ENCODE measurements around the gene SLC30A9.

The SLC30A9 gene

GRCh38 chr4:41990365-41991111 lies at the start of gene SLC30A9:
Gene SLC30A9, plus strand, starts transcription at chr4:41990530. Its CDS starts 122 bp downstream, at chr4:41990652.
- DNase-seq (ENCODE audit: low read depth): peak; percentile 63

GRCh38 chr4:41940834-41941233 lies 49.5 kb upstream of the SLC30A9 start:
- no peak for DNase-seq (ENCODE audit: low read depth)

DNA sequence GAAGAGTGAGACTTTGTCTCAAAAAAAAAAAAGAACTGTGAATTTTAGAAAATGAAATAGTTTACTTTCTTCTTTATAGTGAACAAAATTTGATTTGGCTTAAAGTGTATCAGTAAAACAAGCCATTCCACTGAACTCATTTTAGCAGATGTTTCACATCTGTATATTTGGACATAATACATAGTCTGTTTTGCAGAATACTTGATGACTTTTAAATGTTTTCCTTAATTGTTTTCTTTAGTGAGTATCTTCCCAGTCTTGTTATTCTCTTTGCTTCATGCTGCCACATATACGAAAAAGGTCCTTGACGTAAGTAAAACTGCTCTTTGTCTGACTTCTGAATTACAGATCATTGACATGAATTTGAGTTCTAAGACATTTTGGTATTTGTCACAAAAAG lies 46.8 kb upstream of the SLC30A9 start:
- DNase-seq (ENCODE audit: low read depth): no peak

GRCh38 chr4:41944089-41944488 lies 46.2 kb upstream of the SLC30A9 start:
- no peak for DNase-seq (ENCODE audit: low read depth)

DNA sequence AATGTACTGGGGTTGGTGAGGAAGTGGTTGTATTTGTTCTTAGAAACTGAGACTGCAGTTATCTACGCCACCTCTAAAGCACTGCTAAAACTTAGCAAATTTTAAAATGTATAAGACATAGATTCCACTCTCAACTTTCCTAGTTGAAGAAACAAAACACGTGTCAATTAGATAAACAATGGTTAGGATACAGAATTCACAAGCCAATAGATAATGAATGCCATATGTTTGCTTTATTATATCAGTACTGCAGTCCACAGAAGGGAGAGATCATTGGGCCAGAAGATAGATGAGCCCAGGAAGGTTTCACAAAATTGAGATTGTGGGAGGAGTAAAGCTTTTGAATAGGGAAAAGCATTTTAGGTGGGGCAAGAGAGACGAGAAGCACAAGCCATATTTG lies 40.8 kb upstream of the SLC30A9 start:
- no peak for DNase-seq (ENCODE audit: low read depth)

DNA sequence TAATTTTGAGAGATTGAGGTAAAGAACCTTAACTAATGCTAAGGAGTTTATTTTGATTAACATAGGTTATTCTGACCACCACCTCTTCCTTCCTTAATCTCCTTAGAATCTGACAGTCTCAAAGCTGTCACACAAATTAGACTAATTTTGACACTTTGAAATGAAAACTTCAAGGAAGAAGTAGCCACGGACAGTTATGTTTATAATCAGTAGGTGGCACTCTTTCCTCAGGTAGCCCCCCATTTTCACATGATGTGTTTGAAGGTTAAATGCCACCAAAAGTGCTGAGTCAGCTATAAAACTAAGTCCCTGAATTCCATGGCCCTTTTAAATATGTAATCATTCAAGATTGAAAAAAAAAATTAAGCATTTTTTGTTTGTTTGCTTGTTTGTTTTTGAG lies 32.7 kb upstream of the SLC30A9 start:
- peak; percentile 36 for DNase-seq (ENCODE audit: low read depth)

DNA sequence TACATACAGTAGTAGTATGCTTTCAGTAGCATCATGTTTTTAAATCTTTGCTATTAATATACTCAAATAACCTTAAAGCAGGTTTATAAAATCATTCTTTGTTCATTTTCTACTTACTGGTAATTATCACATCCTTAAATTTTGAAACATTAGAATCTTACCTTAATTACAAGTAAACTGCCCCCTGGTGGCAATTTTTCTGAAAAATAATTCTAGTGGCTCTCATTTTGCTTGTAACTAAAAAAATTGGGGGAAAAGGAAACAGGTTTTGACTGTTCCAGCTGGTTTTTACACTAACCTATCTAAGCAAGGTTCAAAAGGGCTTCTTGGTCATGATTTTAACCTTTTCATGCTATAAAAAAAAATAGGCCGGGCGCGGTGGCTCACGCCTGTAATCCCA lies 27.2 kb upstream of the SLC30A9 start:
- no peak for DNase-seq (ENCODE audit: low read depth)

DNA sequence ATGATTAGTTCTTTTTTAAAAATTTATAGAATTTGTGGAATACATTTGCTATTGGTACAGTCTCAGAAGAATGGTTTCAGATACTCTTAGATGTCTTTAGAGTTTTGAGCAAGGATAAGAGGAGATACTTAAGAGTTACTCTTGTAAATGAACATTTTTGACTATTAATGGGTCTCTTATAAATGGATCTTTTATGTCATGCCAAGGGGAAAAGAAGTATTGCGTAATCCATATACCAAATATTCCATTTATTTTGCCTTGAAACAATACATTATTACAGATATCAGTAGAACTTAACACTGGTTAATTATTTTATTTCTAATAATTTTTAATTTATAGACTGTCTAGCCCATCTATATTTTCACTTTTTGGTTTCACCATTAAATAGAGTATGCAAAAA lies 25.9 kb upstream of the SLC30A9 start:
- DNase-seq (ENCODE audit: low read depth): no peak

DNA sequence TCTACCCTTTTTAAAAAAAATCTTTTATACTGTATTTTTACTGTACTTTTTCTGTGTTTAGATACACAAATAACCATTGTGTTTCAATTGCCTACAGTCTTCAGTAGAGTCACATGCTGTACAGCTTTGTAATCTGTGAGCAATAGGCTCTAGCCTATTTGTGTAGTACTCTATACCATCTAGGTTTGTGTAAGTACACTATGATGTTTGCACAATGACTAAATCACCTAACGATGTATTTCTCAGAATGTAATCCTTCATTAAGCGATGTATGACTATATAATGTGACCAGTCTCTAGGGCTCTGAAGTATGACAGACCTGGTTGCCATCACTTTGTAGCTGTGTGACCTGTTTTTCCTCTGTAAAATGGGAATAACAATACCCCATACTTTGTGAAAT lies 22.9 kb upstream of the SLC30A9 start:
- DNase-seq (ENCODE audit: low read depth): no peak

GRCh38 chr4:41969671-41970070 lies 20.7 kb upstream of the SLC30A9 start:
- DNase-seq (ENCODE audit: low read depth): no peak

DNA sequence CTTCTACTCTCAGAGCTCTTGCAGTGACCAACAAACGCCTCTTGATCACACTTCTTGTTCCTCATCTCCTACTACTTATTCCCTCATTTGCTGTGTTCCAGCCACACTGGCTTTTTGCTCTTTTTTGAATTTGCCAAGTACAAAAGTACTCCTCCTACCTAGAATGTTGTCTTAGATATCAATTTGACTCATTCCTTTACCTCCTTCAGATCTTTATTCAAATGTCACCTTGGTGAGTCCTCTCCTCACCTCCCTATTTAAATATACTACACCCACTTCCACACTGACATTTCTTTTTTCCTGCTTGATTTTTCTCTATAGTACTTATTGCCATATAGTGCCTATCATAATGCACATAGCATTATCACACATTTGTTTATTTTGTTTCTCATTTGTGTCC lies 15.0 kb upstream of the SLC30A9 start:
- DNase-seq (ENCODE audit: low read depth): no peak

- DNase-seq (ENCODE audit: low read depth): no peak
Observed at GRCh38 chr4:41976775-41977516, 13.4 kb upstream of the SLC30A9 start.

DNA sequence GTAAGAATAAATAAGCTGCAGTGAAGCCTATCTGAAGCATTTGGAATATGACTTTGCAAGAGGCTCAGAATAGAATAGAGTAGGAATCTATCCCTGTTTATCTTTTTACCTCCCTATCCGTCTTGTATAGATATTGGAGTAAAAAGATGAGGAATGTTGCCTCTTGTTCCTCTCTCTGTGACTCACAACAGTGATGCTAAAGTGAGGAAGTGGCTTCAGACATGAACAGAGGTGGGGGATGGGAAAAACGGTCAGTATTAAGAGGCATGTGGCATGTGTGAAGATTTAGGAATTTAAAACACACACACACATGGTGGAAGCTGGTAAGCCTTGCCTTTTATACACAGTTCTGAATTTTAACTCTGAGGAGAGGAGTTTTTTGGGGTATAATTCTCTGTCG lies 12.6 kb upstream of the SLC30A9 start:
- DNase-seq (ENCODE audit: low read depth): no peak

DNA sequence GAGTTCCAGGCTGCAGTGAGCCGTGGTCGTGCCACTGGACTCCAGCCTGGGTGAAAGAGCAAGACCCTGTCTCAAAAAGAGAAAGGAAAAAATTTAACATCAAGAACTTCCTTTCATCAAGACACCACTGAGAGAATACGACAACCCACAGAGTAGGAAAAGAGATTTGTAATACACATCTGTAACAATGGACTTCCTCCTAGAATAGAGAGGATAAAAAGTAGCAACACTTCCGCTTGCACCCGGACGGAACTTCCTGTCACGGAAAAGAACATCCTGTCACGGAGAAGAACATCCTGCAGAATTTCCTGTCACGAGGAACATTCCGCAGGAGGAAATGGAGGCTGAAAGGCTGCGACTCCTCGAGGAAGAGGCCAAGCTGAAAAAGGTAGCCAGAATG lies 8.9 kb upstream of the SLC30A9 start, which contains the start of gene DCAF4L1:
DCAF4L1 (plus strand) TSS at position 301 of the 400 bp plus-strand sequence; CDS start at position 338, 37 bp downstream.
- no peak for DNase-seq (ENCODE audit: low read depth)

DNA sequence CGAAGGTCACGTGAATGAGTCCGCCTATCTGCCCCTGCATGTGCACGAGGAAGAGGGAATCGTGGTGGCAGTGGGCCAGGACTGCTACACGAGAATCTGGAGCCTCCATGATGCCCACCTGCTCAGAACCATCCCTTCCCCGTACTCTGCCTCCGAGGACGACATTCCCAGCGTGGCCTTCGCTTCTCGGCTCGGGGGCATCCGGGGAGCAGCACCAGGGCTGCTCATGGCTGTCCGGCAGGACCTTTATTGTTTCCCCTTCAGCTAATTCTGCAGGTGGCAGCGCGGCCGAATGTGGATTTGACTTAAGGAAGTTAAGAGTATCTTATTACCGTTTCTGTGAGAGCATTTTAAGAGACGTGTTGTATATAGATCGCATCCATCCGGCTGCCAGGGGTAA lies 7.6 kb upstream of the SLC30A9 start:
- DNase-seq (ENCODE audit: low read depth): no peak

GRCh38 chr4:41985151-41985550 lies 5.2 kb upstream of the SLC30A9 start:
- no peak for DNase-seq (ENCODE audit: low read depth)

DNA sequence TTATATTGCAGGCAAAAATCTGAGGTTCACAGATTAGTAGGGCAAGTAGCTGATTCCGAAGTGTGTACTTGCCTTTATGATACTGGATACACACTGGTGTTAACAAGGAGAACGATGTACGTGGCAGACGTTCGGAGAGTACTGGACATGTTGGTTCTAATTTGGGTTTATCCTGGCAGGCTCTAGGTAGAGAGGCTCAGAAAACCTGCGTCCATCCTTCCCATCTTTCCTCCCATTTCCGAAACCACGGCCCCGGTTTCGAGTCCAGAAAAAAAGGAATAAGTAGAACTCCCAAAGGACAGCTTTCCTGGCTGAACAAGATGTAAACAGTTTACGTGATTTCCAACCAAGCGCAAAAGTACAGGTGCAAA lies 351 bp upstream of the SLC30A9 start:
- no peak for DNase-seq (ENCODE audit: low read depth)

DNA sequence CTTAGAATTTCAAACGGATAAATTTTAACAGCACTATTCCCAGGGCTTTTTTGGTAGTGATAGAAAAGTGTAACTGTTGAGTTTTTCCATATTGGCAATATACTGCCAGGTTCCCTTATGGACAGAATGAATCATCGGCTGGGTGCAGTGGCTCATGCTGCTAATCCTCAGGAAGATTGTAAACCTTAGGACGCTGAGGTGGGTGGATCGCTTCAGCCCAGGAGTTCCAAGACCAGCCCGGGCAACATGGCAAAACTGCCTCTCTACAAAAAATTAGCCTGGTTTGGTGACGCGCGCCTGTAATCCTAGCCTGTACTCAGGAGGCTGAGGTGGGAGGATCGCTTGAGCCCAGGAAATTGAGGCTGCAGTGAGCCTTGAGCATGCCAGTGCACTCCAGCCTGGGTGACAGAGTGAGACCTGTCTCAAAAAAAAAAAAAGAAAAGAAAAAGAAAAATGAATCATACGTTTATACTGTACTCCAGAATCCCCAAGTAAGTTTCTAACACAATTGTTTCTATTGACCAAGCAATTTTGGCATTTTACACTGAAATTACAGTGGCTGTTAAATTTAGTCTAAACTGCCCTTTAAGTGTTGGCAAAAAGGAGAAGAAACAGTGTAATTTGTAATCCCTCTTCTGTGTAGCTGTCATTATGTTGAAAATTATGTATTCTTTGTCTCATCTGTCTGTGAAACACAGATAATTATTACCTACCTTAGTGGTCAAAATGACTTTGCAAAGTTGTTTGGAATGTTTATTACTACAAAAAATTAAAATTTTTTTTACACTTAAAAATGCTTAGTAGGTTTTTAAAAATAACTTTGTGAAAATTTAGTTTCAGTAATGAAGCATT lies 1.8 kb downstream of the SLC30A9 start:
- DNase-seq (ENCODE audit: low read depth): no peak

- DNase-seq (ENCODE audit: low read depth): no peak
Observed at GRCh38 chr4:41992967-41993857, 2.9 kb downstream of the SLC30A9 start.

- no peak for DNase-seq (ENCODE audit: low read depth)
Observed at GRCh38 chr4:41994461-41994985, 4.2 kb downstream of the SLC30A9 start.

DNA sequence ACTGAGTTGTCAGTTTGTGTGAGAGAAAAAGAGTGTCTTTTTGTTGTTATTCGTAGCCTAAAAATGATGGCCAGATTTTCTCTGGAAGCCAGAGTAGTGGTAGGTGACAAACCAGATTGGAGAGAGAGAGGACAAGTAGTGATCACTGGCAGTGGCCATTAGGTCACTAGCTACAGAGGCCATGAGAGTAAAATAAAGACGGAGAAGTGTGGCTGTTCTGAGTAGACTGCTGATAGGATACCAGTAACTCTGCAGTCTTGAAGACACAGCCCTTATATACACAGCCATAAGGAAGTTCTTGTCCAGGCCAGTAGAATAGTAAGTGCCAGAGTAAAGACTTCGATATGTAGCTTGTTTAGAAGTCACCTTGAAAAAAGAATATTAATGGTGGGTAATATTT lies 7.7 kb downstream of the SLC30A9 start:
- no peak for DNase-seq (ENCODE audit: low read depth)

Measured in CMK (cell line).